Adipose tissue (tissue), 3 donors: ENCODE data around the gene EFNA2. TPM values are rescaled to one million over a fixed set of nuclear protein-coding genes. Genes with fewer than 3 reads are reported as not detected.
A peak's percentile ranks its signal among the peaks of the same experiment; 100 is the strongest.

ENCODE experiments used
- H3K27ac ChIP-seq: one replicate; pipeline ENCODE4 v1.5.1; 2013; ENCODE audit warnings: low read depth, low read length
- WGBS, 3 donors: extraction: QIAGEN DNeasy Blood & Tissue Kit; methylation state at CpG; one replicate each; pipeline ENCODE4 v1.1.7; 2013; 5-methylcytosine and 5-hydroxymethylcytosine counted together
- polyA plus RNA-seq, 3 donors: library from polyadenylated mRNA; stranded (reverse); fragments of 200-250 nt; gene quantifications; one replicate each; pipeline ENCODE4 v1.2.3, GENCODE V29; 2013
- donor health status: healthy with polysubstance abuse.
- donor health status: Bipolar disorder and iron deficiency.
- donor health status: healthy.

The EFNA2 gene
- polyA plus RNA-seq, 3 donors, result not detected

DNA sequence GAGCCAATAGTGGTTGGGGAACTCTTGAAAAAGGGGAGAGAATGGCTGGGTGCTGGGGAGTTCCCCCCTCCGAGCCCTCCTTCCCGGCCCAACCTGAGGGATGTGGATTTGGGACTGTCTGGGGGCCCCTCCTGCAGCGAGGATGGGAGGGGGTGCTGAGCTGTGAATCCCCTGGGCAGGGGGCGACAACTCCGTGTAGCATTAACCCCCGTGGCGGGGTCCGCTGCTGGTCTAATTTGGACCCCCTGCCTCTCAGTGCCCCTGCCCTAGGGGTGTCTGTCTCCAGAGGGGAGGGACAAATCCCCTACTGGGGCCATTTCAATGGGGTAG lies 27.5 kb upstream of the EFNA2 start:
- peak overlapping the region; percentile 35 for H3K27ac ChIP-seq
- 68 to 77% (median 77%) methylated on average over 8 of the region's 8 CpGs for WGBS, 3 donors

DNA sequence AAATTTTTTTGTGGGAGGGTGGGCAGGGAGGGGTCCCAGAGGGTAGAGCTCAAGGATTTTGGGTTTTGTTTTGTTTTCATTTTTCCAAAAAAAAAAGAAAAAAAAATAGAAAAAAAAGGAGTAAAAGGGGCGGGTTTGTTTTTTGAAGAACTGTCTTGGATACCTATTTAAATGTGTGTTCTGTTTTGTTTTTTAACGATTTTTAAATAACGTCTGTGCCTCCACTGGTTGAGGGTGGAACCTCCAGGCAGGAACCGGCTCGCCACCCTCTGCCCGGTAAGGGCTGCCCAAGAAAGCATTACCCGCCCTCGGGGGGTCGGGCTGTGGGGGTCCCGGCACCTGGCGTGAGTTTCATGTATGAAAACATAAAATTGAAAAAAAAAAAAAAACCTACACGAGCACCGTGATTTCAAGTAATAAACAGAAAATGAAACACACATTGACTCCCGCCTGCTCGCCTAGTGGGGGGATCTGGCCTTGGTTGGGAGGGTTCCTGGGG lies 26.9 kb upstream of the EFNA2 start:
- peak overlapping the region; percentile 91 for H3K27ac ChIP-seq
- WGBS, 3 donors, result 11 to 37% (median 13%) methylated on average over 15 of the region's 15 CpGs

DNA sequence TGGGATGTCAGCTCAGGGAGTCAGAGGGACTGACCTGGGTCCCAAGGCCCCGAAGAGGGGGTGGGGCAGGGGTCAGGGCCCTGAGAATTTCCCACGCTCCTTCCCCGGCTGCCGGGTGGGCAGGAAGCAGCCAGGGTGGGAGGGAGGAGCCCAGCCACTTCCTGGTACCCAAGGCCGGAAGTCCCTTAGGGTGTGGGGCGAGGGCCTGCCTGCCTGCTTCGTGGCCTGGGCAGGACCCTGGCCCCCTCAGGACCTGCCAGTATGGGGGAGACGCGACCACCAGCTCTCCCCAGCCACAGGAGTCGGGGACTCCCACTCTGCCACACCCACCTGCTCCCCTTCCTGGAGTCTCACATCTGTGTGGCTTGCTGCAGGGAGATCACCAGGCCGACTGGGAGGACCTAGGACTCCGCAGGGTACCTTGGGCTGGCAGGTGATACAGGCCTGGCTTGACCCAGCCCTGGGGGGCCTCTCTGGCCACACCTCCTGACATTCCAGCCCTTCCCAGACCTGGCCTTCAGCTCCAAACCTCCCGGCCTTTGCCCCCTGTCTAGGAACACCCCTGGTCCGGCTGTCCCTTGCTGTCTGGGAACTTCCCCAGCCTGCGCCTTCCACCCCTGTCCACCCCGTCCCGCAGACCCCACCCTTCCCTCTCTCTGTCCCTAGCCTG lies 26.3 kb upstream of the EFNA2 start:
- peak overlapping the region; percentile 91 for H3K27ac ChIP-seq
- WGBS, 3 donors, result 9 to 13% (median 10%) methylated on average over 14 to 17 of the region's 17 CpGs

DNA sequence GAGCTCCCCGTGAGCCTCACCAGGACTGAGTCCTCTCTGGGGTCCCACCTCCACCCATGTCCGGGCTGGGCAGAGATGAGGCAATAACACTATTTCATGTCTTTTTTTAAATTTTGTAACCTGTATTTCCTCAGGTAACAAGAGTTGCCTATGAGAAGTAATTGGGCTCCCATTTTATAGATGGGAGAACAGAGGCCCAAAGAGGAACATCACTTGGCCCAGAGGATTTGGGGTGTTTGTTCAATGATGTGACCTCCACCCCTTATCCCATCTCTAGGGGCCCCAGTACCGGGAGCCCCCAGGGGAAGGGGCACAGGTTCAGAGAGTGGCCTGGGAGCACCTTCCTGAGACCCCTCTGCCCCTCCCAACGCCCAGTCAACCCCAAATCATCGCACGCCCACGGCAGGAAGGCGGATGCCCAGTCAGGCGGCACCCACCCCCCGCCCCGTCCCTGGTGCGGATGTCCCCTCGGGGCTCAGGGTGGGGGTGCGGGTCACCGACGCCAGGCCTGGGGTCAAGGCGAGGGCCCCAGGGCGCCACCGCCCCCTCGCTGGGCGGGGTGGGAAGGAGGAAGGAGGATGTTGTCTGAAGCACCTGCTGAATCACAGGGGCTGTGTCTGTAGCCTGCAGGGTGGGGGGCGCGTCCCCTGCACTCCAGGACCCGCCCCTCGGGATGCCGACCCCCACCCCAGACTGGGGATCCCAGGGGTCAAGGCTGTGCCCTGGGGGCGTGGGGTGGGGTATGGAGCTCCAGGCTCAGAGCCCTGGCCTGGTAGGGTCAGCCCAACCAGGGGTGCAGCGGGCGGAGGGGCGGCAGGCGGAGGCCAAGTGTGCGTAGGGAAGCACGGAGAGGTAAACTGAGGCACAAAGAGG lies 25.6 kb upstream of the EFNA2 start:
- 9 to 26% (median 13%) methylated on average over 31 to 33 of the region's 33 CpGs for WGBS, 3 donors
- H3K27ac ChIP-seq, result peak overlapping the region; percentile 91

DNA sequence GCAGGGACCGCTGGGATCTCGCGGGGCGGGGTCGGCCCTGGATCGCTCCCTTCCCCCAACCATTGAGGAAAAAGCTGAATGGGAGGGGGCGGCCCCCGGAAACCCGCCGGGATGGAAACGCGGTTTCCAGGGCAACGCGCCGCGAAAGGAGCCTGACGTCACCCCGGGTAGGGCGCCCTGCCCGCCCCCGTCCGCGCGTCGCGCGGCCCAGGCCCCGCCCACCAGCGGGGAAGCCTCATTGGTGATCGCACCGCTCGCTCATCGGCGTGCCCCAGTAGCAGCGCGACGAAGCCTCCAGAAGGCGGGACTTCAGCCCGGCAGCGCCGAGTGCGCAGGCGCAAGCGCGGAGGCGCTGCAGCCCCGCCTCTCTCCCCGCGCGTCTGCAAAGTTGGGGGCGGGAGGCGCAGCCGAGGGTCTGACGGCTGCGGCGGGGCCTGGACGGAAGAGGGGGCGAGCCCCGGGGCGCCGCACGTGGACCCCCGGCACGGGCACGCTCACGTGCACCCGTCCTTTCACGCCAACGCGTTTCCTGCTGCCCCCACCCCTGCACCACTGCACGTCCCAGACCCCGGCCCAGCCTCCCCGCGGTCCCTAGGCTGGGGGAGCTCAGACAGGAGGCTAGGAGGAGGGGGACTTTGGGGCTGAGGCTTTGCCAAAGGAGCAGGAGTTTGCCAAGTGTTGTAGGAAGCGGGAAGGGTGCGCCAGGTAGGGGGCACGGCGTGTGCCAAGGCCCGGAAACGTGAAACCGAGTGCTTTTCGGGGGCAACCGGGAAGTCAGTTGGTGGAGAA lies 24.7 kb upstream of the EFNA2 start:
- WGBS, 3 donors, result 1% methylated on average over 63 to 83 of the region's 83 CpGs

DNA sequence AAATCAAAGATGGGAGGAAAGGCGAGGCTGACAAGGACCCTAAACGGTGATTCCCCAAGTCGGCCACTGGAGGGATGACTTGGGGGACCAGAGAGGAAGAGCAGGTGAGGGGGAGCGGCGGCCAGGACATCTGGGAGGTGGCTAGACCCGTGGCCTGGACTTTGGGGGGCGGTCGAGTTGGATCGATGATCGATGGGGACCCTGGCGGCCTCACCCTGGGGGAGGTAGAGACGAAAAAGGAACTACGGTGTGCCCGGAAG lies 24.2 kb upstream of the EFNA2 start:
- peak overlapping the region; percentile 86 for H3K27ac ChIP-seq
- 7 to 11% (median 10%) methylated on average over 13 to 14 of the region's 14 CpGs for WGBS, 3 donors

More for the DNA sequence above, 24.7 kb upstream of the EFNA2 start:
- H3K27ac ChIP-seq, result peak overlapping the region; percentile 91

DNA sequence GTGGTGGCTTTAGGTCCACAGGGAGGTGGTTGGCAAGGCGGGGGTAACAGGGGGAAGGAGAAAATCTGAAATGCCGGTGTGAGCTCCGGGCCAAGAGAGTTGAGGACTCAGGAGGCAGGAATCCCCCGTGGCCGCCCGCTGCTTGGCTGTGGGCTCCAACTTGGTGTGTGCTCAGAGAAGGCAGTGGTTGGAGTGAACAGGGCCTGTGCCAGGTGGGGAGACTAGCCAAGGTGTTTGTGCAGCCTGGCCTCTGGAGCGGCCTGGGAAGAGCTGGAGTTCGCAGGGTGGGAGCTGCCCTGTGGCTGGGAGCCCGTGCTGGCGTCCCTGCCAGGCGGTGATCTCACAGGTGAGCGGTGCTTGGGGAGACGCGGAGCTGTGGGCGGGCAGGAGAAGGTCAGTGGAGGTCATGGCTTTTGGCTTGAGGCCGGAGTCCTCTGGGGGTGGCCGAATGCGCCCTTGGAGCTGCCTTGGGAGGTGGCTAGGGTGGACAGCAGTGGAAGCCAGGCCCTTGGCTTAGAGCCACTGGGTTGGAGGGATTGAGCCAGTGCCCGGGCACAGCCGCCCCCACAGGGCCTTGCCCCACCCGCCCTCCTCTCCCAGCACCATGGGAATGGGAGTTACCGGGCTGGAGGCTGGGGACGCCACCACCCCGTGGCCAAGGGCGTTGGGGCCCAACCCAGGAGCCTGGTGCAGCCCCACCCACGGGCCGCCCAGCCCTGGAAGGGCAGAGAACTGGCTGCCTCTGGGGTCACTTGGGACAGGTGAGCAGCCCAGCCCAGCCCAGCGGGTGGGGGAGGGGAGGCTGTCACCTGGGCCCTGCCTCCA lies 23.7 kb upstream of the EFNA2 start:
- peak overlapping the region; percentile 86 for H3K27ac ChIP-seq
- 23 to 34% (median 30%) methylated on average over 24 to 28 of the region's 28 CpGs for WGBS, 3 donors

DNA sequence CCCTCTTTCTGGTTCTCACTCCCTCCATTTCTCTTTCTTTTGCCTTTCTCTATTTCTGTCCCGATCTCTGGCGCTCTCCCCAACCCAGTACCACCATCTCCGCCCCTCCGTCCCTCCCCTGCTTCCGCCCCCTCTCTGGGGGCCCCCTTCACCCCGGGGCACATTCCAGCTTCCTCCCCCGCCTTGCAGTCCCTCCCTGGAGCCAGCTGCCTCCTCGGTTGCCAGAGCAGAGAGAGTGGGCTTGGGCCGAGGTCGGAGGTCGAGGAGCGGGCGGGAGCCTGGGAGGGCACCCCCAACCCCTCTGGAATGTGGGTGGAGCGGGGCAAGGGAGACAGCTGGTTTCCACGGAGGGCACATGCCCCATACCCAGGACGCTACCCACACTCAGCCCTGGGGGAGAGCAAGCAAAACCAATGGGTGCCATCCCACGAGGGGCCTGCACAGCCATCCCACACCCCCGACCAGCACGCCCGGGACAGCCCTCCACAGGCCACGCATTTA lies 23.0 kb upstream of the EFNA2 start:
- 43 to 48% (median 45%) methylated on average over 18 to 21 of the region's 21 CpGs for WGBS, 3 donors
- H3K27ac ChIP-seq, result peak overlapping the region; percentile 86

DNA sequence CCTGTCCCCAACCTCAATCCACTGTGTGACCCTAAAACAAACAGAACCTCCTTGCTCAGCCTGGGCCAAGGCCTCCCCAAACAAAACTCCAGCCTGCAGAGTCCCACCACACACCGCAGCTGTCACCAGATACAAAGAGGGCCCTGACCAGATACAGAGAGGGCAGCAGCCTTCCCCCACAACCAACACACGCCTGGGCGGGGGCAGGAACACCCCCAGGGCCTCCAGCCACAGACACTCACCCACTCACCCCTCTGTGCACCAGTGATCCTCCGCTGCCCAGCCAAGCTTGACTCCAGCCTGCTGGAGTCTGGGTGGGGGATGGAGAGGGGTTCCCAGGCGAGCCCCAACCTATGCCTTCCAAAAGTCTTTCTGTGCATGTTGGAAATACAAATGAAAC lies 22.5 kb upstream of the EFNA2 start:
- WGBS, 3 donors, result 71 to 81% (median 80%) methylated on average over 5 of the region's 5 CpGs

DNA sequence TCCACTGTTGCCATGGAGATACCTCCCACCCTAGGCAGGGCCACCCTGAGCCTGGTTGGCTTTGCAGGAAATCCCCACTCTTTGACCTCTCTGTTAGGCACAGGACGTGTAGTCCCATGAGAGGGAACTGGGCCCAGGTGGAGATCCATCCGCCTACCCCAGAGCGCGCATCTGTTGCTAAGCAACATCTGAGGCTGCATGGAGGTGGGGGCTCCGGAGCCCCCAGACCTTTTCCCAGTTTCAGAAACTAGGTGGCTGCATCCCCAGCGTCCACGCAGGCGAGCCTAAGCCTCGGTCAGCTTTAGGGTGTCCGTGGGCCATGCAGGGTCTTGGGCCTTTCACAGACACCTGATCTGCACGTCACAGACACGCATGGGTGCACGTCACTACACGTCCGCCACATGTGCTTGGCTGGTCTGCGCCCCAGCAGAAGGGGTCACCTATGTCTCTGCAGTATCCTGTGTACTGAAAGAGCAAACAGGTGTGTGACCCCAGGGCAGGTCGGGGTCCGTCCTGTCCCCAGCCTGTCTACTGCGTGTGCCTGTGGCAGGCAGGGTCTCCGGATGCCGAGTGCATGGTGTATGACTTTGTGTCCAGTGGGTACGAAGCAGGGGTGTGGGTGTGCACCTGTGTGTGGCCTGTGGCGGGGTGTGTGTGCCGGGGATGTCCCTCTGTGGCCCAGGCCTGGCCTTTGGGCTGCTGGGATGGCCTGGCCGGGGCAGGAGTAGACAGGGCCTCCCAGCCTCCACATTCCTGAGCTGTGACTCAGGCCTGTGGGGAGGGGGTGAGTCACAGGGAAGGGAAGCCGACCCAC lies 20.7 kb upstream of the EFNA2 start:
- peak overlapping the region; percentile 81 for H3K27ac ChIP-seq
- 70 to 77% (median 74%) methylated on average over 26 of the region's 26 CpGs for WGBS, 3 donors

More for the DNA sequence above, 22.5 kb upstream of the EFNA2 start:
- no peak overlapping the region for H3K27ac ChIP-seq

DNA sequence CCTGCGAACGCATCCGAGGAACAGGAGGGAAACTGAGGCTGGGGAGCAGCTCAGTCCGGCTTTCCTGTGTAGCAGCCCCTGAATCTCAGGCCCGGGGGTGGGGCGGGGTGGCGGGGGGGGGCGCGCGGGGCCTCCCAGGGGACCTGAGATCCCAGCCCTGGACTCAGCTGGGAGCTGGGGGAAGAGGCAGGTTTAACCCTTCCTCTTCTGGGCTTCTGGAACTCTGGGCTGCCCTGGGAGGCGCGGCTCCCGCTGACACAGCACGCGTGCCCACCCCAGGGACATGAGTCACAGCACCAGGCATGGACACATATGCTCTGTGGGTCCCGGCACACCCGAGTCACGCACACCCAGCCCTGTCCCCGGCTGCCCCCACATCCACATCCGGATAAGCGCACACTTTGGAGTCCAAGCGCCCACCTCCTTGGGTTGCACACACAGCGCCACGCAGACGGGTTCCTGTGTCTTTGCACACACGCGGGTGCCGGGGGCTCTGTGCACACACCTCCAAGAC lies 20.0 kb upstream of the EFNA2 start:
- H3K27ac ChIP-seq, result peak overlapping the region; percentile 81

DNA sequence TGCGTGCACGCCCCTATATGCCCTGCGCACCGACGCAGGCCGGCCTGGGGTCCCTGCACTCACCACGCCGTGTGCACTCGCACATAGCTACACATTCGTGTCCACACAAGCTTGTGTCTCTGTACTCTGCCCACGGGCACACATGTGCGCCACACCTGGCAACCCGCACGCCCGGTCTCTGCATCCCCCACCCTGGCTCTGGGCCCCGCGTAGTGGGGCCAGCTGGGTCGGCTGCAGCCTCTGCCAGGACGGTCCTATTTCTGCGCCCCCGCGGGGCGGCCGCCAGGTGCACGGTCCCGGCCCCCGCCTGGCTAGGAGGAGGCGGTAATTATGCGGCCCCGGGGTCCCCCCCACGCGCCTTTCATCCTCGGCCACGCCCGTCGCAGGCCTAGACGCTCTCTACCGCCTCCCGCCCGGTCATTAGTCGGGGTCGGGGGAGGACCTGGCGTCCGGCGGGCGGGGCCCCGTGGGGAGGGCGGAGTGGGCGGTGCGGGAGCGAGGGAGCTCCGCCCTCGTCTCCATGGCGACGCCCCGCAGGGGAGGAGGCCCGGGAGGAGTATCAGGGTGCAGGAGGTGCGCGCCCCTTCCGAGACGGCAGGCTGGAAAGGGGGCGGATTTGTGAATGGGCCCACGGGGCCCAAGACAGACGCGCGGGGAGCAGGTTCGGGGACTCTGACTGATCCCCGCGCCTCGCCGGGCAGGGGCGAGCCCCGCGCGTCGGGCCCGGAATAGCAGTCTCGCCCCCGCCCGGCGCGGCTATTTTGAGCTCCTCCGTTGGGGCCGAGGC lies 19.4 kb upstream of the EFNA2 start:
- WGBS, 3 donors, result 1 to 9% (median 2%) methylated on average over 53 to 84 of the region's 84 CpGs
- no peak overlapping the region for H3K27ac ChIP-seq

More for the DNA sequence above, 20.0 kb upstream of the EFNA2 start:
- WGBS, 3 donors, result 10 to 43% (median 16%) methylated on average over 28 of the region's 28 CpGs

DNA sequence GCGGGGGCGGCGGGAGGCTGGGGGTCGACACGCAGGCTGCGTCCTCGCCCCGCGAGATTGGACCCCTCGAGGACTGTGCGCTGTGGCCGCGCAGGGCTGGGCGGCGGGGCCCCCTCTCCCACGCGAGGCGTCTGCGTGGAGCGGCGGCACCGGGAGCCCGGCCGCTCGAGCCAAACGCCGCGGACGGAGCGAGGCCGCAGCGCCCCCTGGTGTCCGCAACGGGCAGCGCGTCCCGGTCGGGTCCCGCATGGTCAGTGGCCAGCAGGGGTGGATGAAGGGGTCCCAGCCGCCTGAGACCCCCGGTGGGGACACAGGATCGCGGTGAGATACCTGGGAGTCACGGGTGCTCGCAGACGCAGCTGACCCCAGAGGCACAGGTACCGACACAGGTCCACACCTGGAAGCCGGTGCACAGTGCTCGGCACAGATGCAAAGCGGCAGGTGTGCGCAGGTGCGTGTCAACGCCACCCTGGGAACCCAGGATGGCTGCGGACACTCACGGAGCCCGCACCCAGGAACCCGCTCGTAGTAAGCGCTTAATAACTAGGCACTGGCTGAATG lies 18.7 kb upstream of the EFNA2 start:
- WGBS, 3 donors, result 1% methylated on average over 49 to 59 of the region's 59 CpGs

DNA sequence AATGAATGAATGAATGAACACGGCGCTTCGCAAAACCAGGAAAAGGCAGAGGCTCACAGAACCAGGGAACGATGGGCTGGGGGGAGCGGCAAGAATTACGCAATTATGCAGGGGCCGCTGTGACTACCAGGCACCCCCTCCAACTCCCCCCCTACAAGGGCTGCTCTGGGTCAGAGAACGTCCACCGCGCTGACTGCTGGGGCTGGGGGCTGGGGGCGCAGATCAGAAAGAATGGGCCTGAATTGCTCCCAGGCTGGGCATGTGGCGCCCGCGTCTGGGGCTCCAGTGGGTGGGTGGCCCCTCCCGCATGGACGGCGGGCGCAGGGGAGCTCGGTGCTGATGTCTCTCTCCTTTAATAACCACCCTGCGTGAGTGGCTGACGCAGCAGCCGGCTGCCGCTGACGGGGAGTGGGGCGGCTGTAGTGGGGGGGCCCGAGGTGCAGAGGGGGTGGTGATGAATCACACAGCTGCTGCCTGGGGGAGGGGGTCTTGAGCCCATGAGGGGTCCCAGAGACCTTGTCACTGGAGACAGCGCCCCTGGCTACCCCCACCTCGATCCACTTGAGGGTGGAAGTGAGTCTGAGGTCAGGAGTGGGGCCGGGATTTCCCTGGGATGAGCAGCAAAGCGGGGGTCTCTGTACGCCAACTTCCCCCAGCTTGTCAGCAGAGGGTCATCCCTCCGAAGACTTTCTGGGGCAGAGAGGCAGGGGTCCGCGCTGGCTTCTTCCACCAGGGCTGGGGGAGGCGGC lies 18.0 kb upstream of the EFNA2 start:
- H3K27ac ChIP-seq, result no peak overlapping the region
- 29 to 48% (median 32%) methylated on average over 35 of the region's 35 CpGs for WGBS, 3 donors

More for the DNA sequence above, 18.7 kb upstream of the EFNA2 start:
- H3K27ac ChIP-seq, result no peak overlapping the region
